ENCODE results near the gene RAP1GAP2.

The RAP1GAP2 gene

GRCh38 chr17:3033741-3034577 is 237.7 kb downstream of the RAP1GAP2 start:
- H3K9me3 ChIP-seq (replicated peaks in 1 of 11): no peaks in the 10 kb centered on the region
- H3K4me1 ChIP-seq: peaks cover 34 to 64% (median 52%) of the 10 kb centered on the region in 10 experiments
- H3K4me2 ChIP-seq: peak overlapping the region in 9 of 11 experiments; percentile 28 to 49 (median 40); a peak in 13 of 22 replicates
- H3K27me3 ChIP-seq: no peaks in the 10 kb centered on the region
- H3K9ac ChIP-seq: peak overlapping the region in 2 of 11 experiments; percentile 20 to 27; a peak in 2 of 22 replicates
- no peak for TF ChIP-seq Cebpa-rat (IDR thresholded peaks at IDR 0.05)
- peak overlapping the region in 5 of 11 experiments; percentile 5 to 44 (median 21); a peak in 4 of 22 replicates for H3K27ac ChIP-seq
- H3K36me3 ChIP-seq: peaks cover 0 to 62% (median 40%) of the 10 kb centered on the region in 11 experiments; a peak in 19 of 22 replicates
- no peak overlapping the region for H3K4me3 ChIP-seq
- peaks cover 0 to 12% (median 0%) of the 10 kb centered on the region in 11 experiments; a peak in 5 of 22 replicates for H4K20me1 ChIP-seq

- Histone ChIP-seq H3K4me2 (peak overlapping the region in 9 of 11 experiments; percentile 28 to 49 (median 40); a peak in 14 of 22 replicates), H3K27me3 (no peaks in the 10 kb centered on the region), H3K4me3 (no peak overlapping the region), H3K4me1 (peaks cover 35 to 64% (median 53%) of the 10 kb centered on the region in 10 experiments), H3K36me3 (peaks cover 0 to 56% (median 34%) of the 10 kb centered on the region in 11 experiments; a peak in 19 of 22 replicates), H3K27ac (peak overlapping the region in 5 of 11 experiments; percentile 5 to 44 (median 21); a peak in 3 of 22 replicates), H3K9ac (peak overlapping the region in 2 of 11 experiments; percentile 20 to 27; a peak in 2 of 22 replicates), H3K9me3 (replicated peaks in 1 of 11) (no peaks in the 10 kb centered on the region), H4K20me1 (peaks cover 0 to 7% (median 0%) of the 10 kb centered on the region in 11 experiments; a peak in 5 of 22 replicates)
- no peak for TF ChIP-seq Cebpa-rat (IDR thresholded peaks at IDR 0.05)
Observed at GRCh38 chr17:3034578-3034920, 238.3 kb downstream of the RAP1GAP2 start.

- no peak for TF ChIP-seq Cebpa-rat (IDR thresholded peaks at IDR 0.05)
- H3K4me2 ChIP-seq: peak overlapping the region in 8 of 11 experiments; percentile 20 to 49 (median 34); a peak in 14 of 22 replicates
- H3K4me3 ChIP-seq: no peak overlapping the region
Observed at GRCh38 chr17:3035256-3035967, 239.2 kb downstream of the RAP1GAP2 start.

GRCh38 chr17:3035968-3036280 is 239.7 kb downstream of the RAP1GAP2 start:
- Histone ChIP-seq H3K27me3 (no peaks in the 10 kb centered on the region), H3K27ac (no peak overlapping the region; a peak in 2 of 22 replicates), H3K4me3 (no peak overlapping the region), H3K4me1 (peaks cover 31 to 60% (median 47%) of the 10 kb centered on the region in 10 experiments), H3K36me3 (peaks cover 0 to 43% (median 23%) of the 10 kb centered on the region in 11 experiments; a peak in 15 of 22 replicates), H3K9me3 (replicated peaks in 1 of 11) (no peaks in the 10 kb centered on the region), H3K4me2 (peak overlapping the region in 8 of 11 experiments; percentile 6 to 49 (median 28); a peak in 9 of 22 replicates), H4K20me1 (peaks cover 0 to 5% (median 0%) of the 10 kb centered on the region in 11 experiments; a peak in 4 of 22 replicates), H3K9ac (0 out of 22 replicates have a peak overlapping the region, but pooled peaks of 1 of the 11 experiments have one; percentile 3)
- TF ChIP-seq Cebpa-rat (IDR thresholded peaks at IDR 0.05): no peak

More at GRCh38 chr17:3035256-3035967, 239.2 kb downstream of the RAP1GAP2 start:
- no peaks in the 10 kb centered on the region for H3K9me3 ChIP-seq (replicated peaks in 1 of 11)
- H3K36me3 ChIP-seq: peaks cover 0 to 48% (median 28%) of the 10 kb centered on the region in 11 experiments; a peak in 15 of 22 replicates
- H3K4me1 ChIP-seq: peaks cover 36 to 65% (median 53%) of the 10 kb centered on the region in 10 experiments
- H4K20me1 ChIP-seq: peaks cover 0 to 7% (median 0%) of the 10 kb centered on the region in 11 experiments; a peak in 4 of 22 replicates
- H3K27me3 ChIP-seq: no peaks in the 10 kb centered on the region
- 0 out of 22 replicates have a peak overlapping the region, but pooled peaks of 1 of the 11 experiments have one; percentile 3 for H3K9ac ChIP-seq
- H3K27ac ChIP-seq: no peak overlapping the region; a peak in 2 of 22 replicates

- Histone ChIP-seq H3K36me3 (peaks cover 0 to 37% (median 19%) of the 10 kb centered on the region in 11 experiments; a peak in 14 of 22 replicates), H4K20me1 (peaks cover 0 to 5% (median 0%) of the 10 kb centered on the region in 11 experiments; a peak in 3 of 22 replicates), H3K4me3 (no peak overlapping the region), H3K27ac (no peak overlapping the region), H3K27me3 (no peaks in the 10 kb centered on the region), H3K4me1 (peaks cover 28 to 58% (median 45%) of the 10 kb centered on the region in 10 experiments), H3K9ac (no peak overlapping the region), H3K4me2 (0 out of 22 replicates have a peak overlapping the region, but pooled peaks of 1 of the 11 experiments have one; percentile 9), H3K9me3 (replicated peaks in 1 of 11) (no peaks in the 10 kb centered on the region)
- no peak for TF ChIP-seq Cebpa-rat (IDR thresholded peaks at IDR 0.05)
Observed at GRCh38 chr17:3036800-3037199, 240.6 kb downstream of the RAP1GAP2 start.

GRCh38 chr17:3037259-3037658 is 241.0 kb downstream of the RAP1GAP2 start:
- no peak overlapping the region for H3K27ac ChIP-seq
- H4K20me1 ChIP-seq: peaks cover 0 to 5% (median 0%) of the 10 kb centered on the region in 11 experiments; a peak in 3 of 22 replicates
- H3K9ac ChIP-seq: no peak overlapping the region
- TF ChIP-seq Cebpa-rat (IDR thresholded peaks at IDR 0.05): no peak
- no peak overlapping the region for H3K4me2 ChIP-seq
- H3K4me1 ChIP-seq: peaks cover 28 to 58% (median 45%) of the 10 kb centered on the region in 10 experiments
- no peaks in the 10 kb centered on the region for H3K27me3 ChIP-seq
- no peaks in the 10 kb centered on the region for H3K9me3 ChIP-seq (replicated peaks in 1 of 11)
- H3K36me3 ChIP-seq: peaks cover 0 to 37% (median 19%) of the 10 kb centered on the region in 11 experiments; a peak in 14 of 22 replicates
- no peak overlapping the region for H3K4me3 ChIP-seq

- peaks cover 0 to 23% (median 11%) of the 10 kb centered on the region in 11 experiments; a peak in 13 of 22 replicates for H3K36me3 ChIP-seq
- H3K4me2 ChIP-seq: peak overlapping the region; percentile 20 to 64 (median 45); a peak in 19 of 22 replicates
- H3K27me3 ChIP-seq: no peaks in the 10 kb centered on the region
- peaks cover 0 to 5% (median 0%) of the 10 kb centered on the region in 11 experiments; a peak in 1 of 22 replicates for H4K20me1 ChIP-seq
- no peak overlapping the region for H3K4me3 ChIP-seq
- H3K9ac ChIP-seq: no peak overlapping the region
- TF ChIP-seq Cebpa-rat (IDR thresholded peaks at IDR 0.05): no peak
- H3K27ac ChIP-seq: peak overlapping the region in 3 of 11 experiments; percentile 1 to 47 (median 26); a peak in 3 of 22 replicates
- H3K4me1 ChIP-seq: peaks cover 28 to 51% (median 44%) of the 10 kb centered on the region in 10 experiments
- H3K9me3 ChIP-seq (replicated peaks in 1 of 11): peaks cover 6 to 13% (median 7%) of the 10 kb centered on the region in 11 experiments; a peak in 21 of 22 replicates
Observed at GRCh38 chr17:3038941-3039340, 242.7 kb downstream of the RAP1GAP2 start.

- H4K20me1 ChIP-seq: no peaks in the 10 kb centered on the region
- peaks cover 0 to 15% (median 6%) of the 10 kb centered on the region in 11 experiments; a peak in 10 of 22 replicates for H3K36me3 ChIP-seq
- no peak overlapping the region for H3K9ac ChIP-seq
- peaks cover 10 to 20% (median 15%) of the 10 kb centered on the region in 11 experiments; a peak in 21 of 22 replicates for H3K9me3 ChIP-seq (replicated peaks in 1 of 11)
- no peak overlapping the region for H3K4me3 ChIP-seq
- H3K27me3 ChIP-seq: no peaks in the 10 kb centered on the region
- peak in 2 of 11 experiments; percentile 13 to 33; a peak in 1 of 22 replicates for TF ChIP-seq Cebpa-rat (IDR thresholded peaks at IDR 0.05)
- H3K27ac ChIP-seq: peak overlapping the region in 8 of 11 experiments; percentile 2 to 55 (median 33); a peak in 6 of 22 replicates
- peaks cover 23 to 43% (median 36%) of the 10 kb centered on the region in 10 experiments for H3K4me1 ChIP-seq
- peak overlapping the region; percentile 20 to 64 (median 45); a peak in 19 of 22 replicates for H3K4me2 ChIP-seq
Observed at GRCh38 chr17:3039736-3040135, 243.5 kb downstream of the RAP1GAP2 start.

Data from BLaER1 treated with 17β-estradiol and CSF1 and Interleukin-3, amounts not matched to agents 10 nM and 100 nM (cell line).